Upper lobe of left lung (tissue), 4 donors: Measurements from ENCODE around the gene MRNIP.
A peak's percentile ranks its signal among the peaks of the same experiment; 100 is the strongest.

Experiments used
- POLR2AphosphoS5 ChIP-seq, 2 donors: sonication (generic); formaldehyde crosslinking; IDR thresholded peaks; one replicate each; pipeline ENCODE4 v1.5.1; 2017; ENCODE audit warnings: antibody characterized with exemption in 2 of 2
- TF ChIP-seq, protein P1 (sequence below), 6 experiments: fragments of 450-650 bp in 4 of 6; fragments of 200-600 bp in 2 of 6; sonication (generic) in 2 of 6; IDR thresholded peaks; one replicate each; pipeline ENCODE4 v1.5.1; 2016 to 2019; ENCODE audit warnings: antibody characterized with exemption in 6 of 6

DNA sequence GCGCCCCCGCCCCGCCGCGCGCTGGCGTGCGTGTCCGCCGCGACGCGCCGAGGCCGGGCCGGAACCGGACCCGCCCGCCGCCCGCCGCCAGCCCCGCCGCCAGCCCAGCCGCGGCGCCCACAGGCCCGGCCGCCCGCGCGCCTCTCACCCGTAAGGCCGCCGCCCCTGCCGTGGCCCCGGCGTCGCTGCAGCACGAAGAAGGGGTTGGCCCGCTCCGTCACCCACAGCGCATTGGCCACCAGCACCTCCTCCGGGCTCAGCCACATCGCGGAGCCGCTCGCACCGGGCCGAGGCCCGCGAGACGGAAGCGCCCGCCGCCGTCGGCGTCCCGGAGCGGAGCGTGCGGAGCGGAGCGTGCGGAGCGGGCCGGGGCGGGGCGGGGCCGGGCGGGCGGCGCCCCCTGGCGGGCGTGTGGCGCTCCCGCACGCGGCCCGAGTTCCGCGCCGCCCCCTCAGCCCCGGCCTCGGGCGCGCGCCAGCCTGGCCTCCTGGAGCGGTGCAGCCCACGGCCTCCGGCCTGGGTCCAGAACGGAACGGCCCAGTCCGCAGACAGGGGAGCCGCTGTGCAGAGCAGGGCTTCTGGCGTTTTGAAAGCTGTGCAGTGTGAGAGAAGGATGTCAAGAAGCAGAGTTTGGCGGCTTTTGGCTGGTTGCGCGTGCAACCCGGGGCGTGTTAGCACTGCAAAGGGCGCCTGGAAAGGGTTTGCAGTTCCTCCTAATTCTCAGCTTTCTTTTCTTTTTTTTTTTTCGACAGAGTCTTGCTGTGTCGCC lies 49.1 kb upstream of the MRNIP start, which contains the start of gene TBC1D9B:
- TF ChIP-seq, protein P1, sequence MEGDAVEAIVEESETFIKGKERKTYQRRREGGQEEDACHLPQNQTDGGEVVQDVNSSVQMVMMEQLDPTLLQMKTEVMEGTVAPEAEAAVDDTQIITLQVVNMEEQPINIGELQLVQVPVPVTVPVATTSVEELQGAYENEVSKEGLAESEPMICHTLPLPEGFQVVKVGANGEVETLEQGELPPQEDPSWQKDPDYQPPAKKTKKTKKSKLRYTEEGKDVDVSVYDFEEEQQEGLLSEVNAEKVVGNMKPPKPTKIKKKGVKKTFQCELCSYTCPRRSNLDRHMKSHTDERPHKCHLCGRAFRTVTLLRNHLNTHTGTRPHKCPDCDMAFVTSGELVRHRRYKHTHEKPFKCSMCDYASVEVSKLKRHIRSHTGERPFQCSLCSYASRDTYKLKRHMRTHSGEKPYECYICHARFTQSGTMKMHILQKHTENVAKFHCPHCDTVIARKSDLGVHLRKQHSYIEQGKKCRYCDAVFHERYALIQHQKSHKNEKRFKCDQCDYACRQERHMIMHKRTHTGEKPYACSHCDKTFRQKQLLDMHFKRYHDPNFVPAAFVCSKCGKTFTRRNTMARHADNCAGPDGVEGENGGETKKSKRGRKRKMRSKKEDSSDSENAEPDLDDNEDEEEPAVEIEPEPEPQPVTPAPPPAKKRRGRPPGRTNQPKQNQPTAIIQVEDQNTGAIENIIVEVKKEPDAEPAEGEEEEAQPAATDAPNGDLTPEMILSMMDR (IDR thresholded peaks at IDR 0.05) = peak; percentile 74 to 90 (median 85)
- TF ChIP-seq POLR2AphosphoS5 (IDR thresholded peaks at IDR 0.05) = no peak
